Measurements from ENCODE around the gene MCRIP1.

The MCRIP1 gene

DNA sequence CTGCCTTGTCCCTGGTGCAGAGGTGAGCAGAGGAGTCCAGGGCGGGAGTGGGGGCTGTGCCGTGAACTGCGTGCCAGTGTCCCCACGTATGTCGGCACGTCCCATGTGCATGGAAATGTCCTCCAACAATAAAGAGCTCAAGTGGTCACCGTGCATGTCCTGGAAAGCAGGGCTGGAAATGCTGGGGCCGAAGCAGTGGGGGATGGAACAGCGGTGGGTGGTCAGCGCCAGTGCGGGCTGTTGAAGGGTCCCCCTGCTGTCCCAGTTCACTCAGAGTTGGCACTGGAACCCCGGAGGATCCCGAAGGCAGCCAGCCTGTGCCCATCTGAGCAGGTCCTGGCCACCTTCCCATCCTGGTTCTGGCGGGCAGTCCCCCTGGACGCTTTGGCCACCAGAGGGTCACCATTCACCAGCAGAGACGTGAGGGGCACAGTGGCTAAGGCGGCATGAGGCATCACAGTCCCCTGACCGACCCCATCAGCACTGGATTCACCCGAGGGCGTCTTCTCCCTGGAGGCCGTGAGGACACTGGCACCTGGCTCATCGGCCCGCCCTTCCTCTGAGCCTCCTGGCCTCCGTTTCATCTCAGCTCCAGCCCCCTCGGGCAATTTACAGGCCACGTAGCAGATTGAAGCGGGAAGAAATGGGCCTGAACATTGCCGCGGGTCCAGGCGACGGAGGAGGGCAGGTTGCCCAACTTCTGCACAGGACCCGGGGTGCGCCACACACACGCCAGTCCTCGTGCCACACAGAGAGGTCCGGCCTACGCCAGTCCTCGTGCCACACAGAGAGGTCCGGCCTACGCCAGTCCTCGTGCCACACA, 19.0 kb downstream of the MCRIP1 start:
- H3K4me3 ChIP-seq (ENCODE audit: control insufficient read depth, low read depth, low read length): no peak overlapping the region
- no peak for TF ChIP-seq CTCF (conservative IDR thresholded peaks at IDR 0.05; ENCODE audit: control insufficient read depth, insufficient read depth, low read depth, low read length)
- no peak for DNase-seq (ENCODE audit: low read depth)

- TF ChIP-seq CTCF (conservative IDR thresholded peaks at IDR 0.05; ENCODE audit: control insufficient read depth, insufficient read depth, low read depth, low read length): no peak
- no peak for DNase-seq (ENCODE audit: low read depth)
- H3K4me3 ChIP-seq (ENCODE audit: control insufficient read depth, low read depth, low read length): no peak overlapping the region
Observed at GRCh38 chr17:81813371-81813684, 19.8 kb downstream of the MCRIP1 start.

DNA sequence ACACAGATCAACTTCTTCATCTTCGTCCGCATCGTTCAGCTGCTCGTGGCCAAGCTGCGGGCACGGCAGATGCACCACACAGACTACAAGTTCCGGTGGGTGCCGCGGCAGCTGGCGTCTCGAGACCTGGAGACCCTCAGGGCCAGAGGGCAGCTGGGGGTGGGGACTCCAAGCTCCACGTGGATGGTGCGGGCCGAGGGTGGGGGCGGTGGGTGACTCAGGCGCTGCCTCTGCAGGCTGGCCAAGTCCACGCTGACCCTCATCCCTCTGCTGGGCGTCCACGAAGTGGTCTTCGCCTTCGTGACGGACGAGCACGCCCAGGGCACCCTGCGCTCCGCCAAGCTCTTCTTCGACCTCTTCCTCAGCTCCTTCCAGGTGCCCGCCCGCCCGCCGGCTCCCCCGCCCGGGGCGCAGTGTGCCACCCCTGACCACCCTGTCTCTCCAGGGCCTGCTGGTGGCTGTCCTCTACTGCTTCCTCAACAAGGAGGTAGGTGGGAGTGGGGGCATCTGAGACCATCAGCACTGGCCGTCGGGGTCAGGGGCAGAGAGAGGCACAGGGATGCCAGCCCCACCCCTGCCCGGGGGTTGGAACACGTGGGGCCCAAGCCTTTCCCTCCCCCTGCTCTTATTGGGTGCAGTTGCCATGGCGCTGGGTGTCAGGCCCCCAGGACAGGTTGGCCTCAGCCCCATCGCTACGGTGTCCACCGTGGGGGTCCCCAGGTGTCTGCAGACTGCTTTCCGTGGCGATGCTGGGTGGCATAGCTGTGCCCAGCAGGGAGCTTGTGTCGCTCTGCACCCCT, 20.3 kb downstream of the MCRIP1 start:
- TF ChIP-seq CTCF (conservative IDR thresholded peaks at IDR 0.05; ENCODE audit: control insufficient read depth, insufficient read depth, low read depth, low read length): no peak
- DNase-seq (ENCODE audit: low read depth): no peak
- no peak overlapping the region for H3K4me3 ChIP-seq (ENCODE audit: control insufficient read depth, low read depth, low read length)

GRCh38 chr17:81811705-81812570, 21.2 kb downstream of the MCRIP1 start:
- TF ChIP-seq CTCF (conservative IDR thresholded peaks at IDR 0.05; ENCODE audit: control insufficient read depth, insufficient read depth, low read depth, low read length): no peak
- DNase-seq (ENCODE audit: low read depth): no peak

DNA sequence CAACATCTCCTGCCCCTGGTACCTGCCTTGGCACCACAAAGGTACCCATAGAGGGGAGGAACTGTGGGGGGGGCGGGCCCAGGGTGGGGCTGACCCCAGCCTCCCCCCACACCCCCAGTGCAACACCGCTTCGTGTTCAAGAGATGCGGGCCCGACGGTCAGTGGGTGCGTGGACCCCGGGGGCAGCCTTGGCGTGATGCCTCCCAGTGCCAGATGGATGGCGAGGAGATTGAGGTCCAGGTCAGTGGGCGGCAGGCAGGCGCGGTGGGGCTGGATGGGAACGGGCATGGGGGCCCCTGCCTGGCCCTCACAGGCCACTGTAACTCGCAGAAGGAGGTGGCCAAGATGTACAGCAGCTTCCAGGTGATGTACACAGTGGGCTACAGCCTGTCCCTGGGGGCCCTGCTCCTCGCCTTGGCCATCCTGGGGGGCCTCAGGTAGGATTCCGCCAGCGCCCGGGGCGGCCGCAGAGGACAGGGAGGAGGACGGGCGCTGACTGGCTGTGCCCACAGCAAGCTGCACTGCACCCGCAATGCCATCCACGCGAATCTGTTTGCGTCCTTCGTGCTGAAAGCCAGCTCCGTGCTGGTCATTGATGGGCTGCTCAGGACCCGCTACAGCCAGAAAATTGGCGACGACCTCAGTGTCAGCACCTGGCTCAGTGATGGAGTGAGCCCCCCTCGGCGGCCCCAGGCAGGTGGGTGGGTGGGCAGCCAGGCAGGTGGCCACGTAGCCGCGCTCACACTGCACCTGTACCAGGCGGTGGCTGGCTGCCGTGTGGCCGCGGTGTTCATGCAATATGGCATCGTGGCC, 22.0 kb downstream of the MCRIP1 start:
- H3K4me3 ChIP-seq (ENCODE audit: control insufficient read depth, low read depth, low read length): no peak overlapping the region
- no peak for DNase-seq (ENCODE audit: low read depth)
- no peak for TF ChIP-seq CTCF (conservative IDR thresholded peaks at IDR 0.05; ENCODE audit: control insufficient read depth, insufficient read depth, low read depth, low read length)

More at GRCh38 chr17:81811705-81812570, 21.2 kb downstream of the MCRIP1 start:
- no peak overlapping the region for H3K4me3 ChIP-seq (ENCODE audit: control insufficient read depth, low read depth, low read length)

DNA sequence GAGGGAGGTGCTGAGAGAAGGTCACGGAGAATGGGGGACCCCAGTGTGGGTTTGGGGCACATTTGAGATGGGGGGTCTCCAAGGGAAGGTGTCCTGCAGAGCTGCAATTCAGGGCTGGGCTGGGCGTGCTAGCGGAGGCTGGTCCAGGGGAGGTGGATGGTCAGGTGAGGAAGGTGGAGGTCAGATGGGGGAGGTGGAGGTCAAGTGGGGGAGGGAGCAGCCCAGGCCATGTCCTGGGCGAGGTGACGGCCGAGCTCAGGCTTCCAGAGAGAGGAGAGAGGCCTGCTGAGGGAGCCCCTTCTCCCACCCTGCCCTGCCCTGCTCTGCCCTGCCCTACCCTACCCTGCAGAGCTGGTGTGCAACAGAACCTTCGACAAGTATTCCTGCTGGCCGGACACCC, 22.6 kb downstream of the MCRIP1 start:
- no peak for DNase-seq (ENCODE audit: low read depth)
- TF ChIP-seq CTCF (conservative IDR thresholded peaks at IDR 0.05; ENCODE audit: control insufficient read depth, insufficient read depth, low read depth, low read length): no peak
- H3K4me3 ChIP-seq (ENCODE audit: control insufficient read depth, low read depth, low read length): no peak overlapping the region
